ENCODE results near the gene ABHD17A. TPM values are rescaled to one million over a fixed set of nuclear protein-coding genes. Genes with fewer than 3 reads are reported as not detected.

ABHD17A gene
- polyA plus RNA-seq, 1 of the 3 experiments (the other 2 are of a cell fraction) = 61.1 TPM

- Histone ChIP-seq H3K27me3 (ENCODE audit: insufficient read depth) (no peaks in the 10 kb centered on the region), H3K4me1 (ENCODE audit: control insufficient read depth in 1 of 2, insufficient read depth in 2 of 2, low read depth in 1 of 2, low read length in 1 of 2) (no peaks in the 10 kb centered on the region), H3K4me3 (ENCODE audit: low read depth in 2 of 2, low read length in 1 of 2) (no peak overlapping the region), H3K9me2 (no peaks in the 10 kb centered on the region), H3K4me2 (no peak overlapping the region), H2AFZ (ENCODE audit: low read depth) (no peak overlapping the region), H3K27ac (ENCODE audit: low read depth in 2 of 2, low read length in 1 of 2) (no peak overlapping the region), H3F3A (replicated peaks; ENCODE audit: insufficient read depth) (no peaks in the 10 kb centered on the region), H3K9ac (no peak overlapping the region), H3K79me2 (ENCODE audit: insufficient read depth) (peaks cover 22% of the 10 kb centered on the region), H4K20me1 (ENCODE audit: insufficient read depth) (peaks cover 15% of the 10 kb centered on the region; the same call in 1 of the 2 replicates), H3K36me3 (replicated peaks in 1 of 2; ENCODE audit: control insufficient read depth in 1 of 2, insufficient read depth in 2 of 2, low read length in 1 of 2) (peaks cover 0 to 44% of the 10 kb centered on the region in 2 experiments), H3K9me3 (no peaks in the 10 kb centered on the region)
- DNase-seq = no peak
- 95% methylated on average over 13 of the region's 25 CpGs for WGBS (ENCODE audit: low lambda C conversion rate)
- POLR2A ChIA-PET = no interaction called here
- TF ChIP-seq POLR2AphosphoS5 (IDR thresholded peaks at IDR 0.05; ENCODE audit: low read depth, low read length) (no peak), MXI1 (IDR thresholded peaks at IDR 0.05; ENCODE audit: low read depth, low read length) (no peak), FOSL2 (IDR thresholded peaks at IDR 0.05; ENCODE audit: borderline replicate concordance, low read depth) (no peak), EZH2phosphoT487 (IDR thresholded peaks at IDR 0.05; ENCODE audit: borderline replicate concordance, low read depth) (no peak), CHD2 (IDR thresholded peaks at IDR 0.05; ENCODE audit: low read length, partially characterized antibody) (no peak), JUND (IDR thresholded peaks at IDR 0.05) (no peak), MAX (IDR thresholded peaks at IDR 0.05; ENCODE audit: low read depth) (no peak), RXRA (IDR thresholded peaks at IDR 0.05; ENCODE audit: borderline replicate concordance, low read depth) (no peak), YY1 (IDR thresholded peaks at IDR 0.05; ENCODE audit: low read depth) (no peak), USF1 (IDR thresholded peaks at IDR 0.05; ENCODE audit: borderline replicate concordance, low read depth) (no peak), IRF3 (IDR thresholded peaks at IDR 0.05; ENCODE audit: low read depth, low read length) (no peak), GABPA (IDR thresholded peaks at IDR 0.05; ENCODE audit: low read depth) (no peak), TCF12 (IDR thresholded peaks at IDR 0.05) (no peak)
- TF ChIP-seq, protein P1, sequence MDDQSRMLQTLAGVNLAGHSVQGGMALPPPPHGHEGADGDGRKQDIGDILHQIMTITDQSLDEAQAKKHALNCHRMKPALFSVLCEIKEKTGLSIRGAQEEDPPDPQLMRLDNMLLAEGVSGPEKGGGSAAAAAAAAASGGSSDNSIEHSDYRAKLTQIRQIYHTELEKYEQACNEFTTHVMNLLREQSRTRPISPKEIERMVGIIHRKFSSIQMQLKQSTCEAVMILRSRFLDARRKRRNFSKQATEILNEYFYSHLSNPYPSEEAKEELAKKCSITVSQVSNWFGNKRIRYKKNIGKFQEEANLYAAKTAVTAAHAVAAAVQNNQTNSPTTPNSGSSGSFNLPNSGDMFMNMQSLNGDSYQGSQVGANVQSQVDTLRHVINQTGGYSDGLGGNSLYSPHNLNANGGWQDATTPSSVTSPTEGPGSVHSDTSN (IDR thresholded peaks at IDR 0.05) = no peak
- CTCF ChIA-PET = interaction anchor here (0.9 kb wide), 1 partner anchor 12 kb away, joined by 3 read pairs; no protein-coding TSS in a partner anchor
Measured at GRCh38 chr19:1917926-1918325, 32.6 kb upstream of the ABHD17A start.

DNA sequence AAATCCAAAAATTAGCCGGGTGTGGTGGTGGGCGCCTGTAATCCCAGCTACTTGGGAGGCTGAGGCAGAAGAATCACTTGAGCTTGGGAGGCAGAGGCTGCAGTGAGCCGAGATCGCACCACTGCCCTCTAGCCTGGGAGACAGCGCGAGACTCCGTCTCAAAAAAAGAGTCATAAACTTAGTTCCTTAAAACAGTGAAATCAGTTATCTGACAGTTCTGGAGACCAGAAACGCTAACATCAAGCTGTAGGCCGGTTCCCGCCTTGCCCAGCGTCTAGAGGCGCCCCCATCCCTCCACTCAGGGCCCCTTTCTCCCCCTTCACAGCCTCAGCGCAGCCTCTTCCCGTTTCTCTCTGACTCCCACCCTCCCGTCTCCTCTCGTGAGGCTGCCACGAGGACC is 31.9 kb upstream of the ABHD17A start:
- Histone ChIP-seq H3K27me3 (ENCODE audit: insufficient read depth) (no peaks in the 10 kb centered on the region), H3K36me3 (replicated peaks in 1 of 2; ENCODE audit: control insufficient read depth in 1 of 2, insufficient read depth in 2 of 2, low read length in 1 of 2) (peaks cover 0 to 46% of the 10 kb centered on the region in 2 experiments), H3K9ac (no peak overlapping the region), H3K79me2 (ENCODE audit: insufficient read depth) (peaks cover 29% of the 10 kb centered on the region), H3K4me1 (ENCODE audit: control insufficient read depth in 1 of 2, insufficient read depth in 2 of 2, low read depth in 1 of 2, low read length in 1 of 2) (no peaks in the 10 kb centered on the region), H2AFZ (ENCODE audit: low read depth) (no peak overlapping the region), H4K20me1 (ENCODE audit: insufficient read depth) (peaks cover 15% of the 10 kb centered on the region; the same call in 1 of the 2 replicates), H3F3A (replicated peaks; ENCODE audit: insufficient read depth) (no peaks in the 10 kb centered on the region), H3K4me2 (no peak overlapping the region), H3K4me3 (ENCODE audit: low read depth in 2 of 2, low read length in 1 of 2) (no peak overlapping the region), H3K9me2 (no peaks in the 10 kb centered on the region), H3K27ac (ENCODE audit: low read depth in 2 of 2, low read length in 1 of 2) (no peak overlapping the region), H3K9me3 (no peaks in the 10 kb centered on the region)
- POLR2A ChIA-PET = no interaction called here
- DNase-seq = no peak
- CTCF ChIA-PET = interaction anchor here (2.4 kb wide), 1 partner anchor 11 kb away, joined by 10 read pairs; no protein-coding TSS in a partner anchor
- TF ChIP-seq SIN3A (IDR thresholded peaks at IDR 0.05; ENCODE audit: borderline replicate concordance, low read depth, low read length) (no peak), SMC3 (IDR thresholded peaks at IDR 0.05; ENCODE audit: low read depth, low read length) (no peak), RXRA (IDR thresholded peaks at IDR 0.05; ENCODE audit: borderline replicate concordance, low read depth) (no peak), POLR2AphosphoS5 (IDR thresholded peaks at IDR 0.05; ENCODE audit: low read depth, low read length) (no peak), EP300 (IDR thresholded peaks at IDR 0.05; ENCODE audit: borderline replicate concordance in 1 of 2, low read depth in 1 of 2, low read length in 1 of 2) (no peak), TCF12 (IDR thresholded peaks at IDR 0.05) (no peak), RFX5 (IDR thresholded peaks at IDR 0.05; ENCODE audit: low read length) (no peak), YY1 (IDR thresholded peaks at IDR 0.05; ENCODE audit: low read depth) (no peak), CTCF (IDR thresholded peaks at IDR 0.05) (no peak), MEF2A (IDR thresholded peaks at IDR 0.05; ENCODE audit: borderline replicate concordance, low read depth) (no peak)
- TF ChIP-seq, protein P2, sequence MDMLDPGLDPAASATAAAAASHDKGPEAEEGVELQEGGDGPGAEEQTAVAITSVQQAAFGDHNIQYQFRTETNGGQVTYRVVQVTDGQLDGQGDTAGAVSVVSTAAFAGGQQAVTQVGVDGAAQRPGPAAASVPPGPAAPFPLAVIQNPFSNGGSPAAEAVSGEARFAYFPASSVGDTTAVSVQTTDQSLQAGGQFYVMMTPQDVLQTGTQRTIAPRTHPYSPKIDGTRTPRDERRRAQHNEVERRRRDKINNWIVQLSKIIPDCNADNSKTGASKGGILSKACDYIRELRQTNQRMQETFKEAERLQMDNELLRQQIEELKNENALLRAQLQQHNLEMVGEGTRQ (IDR thresholded peaks at IDR 0.05; ENCODE audit: borderline replicate concordance, low read depth, low read length) = no peak
- 96% methylated on average over 17 of the region's 17 CpGs for WGBS (ENCODE audit: low lambda C conversion rate)
